SK-N-SH (cell line): ENCODE results near the gene NDUFAF8. TPM values are rescaled to one million over a fixed set of nuclear protein-coding genes. Genes with fewer than 3 reads are reported as not detected.

Experiments used
- CTCF ChIA-PET: fragments of 300-600, 350-600 bp; formaldehyde crosslinking; extraction: SDS; loops from one replicate; lab custom pipeline; 2021; lab: Yijun Ruan, JAX
- POLR2A ChIA-PET: fragments of 350-600 bp; sonication (Branson Sonifier 250); formaldehyde crosslinking; extraction: SDS; loops from one replicate; lab custom pipeline; 2020; ENCODE audit warnings: antibody characterized with exemption, inconsistent platforms; lab: Yijun Ruan, JAX
- DNase-seq: peaks from one replicate; pipeline ENCODE4 v3.0.0; 2012
- H2AFZ ChIP-seq: fragments of 200-600 bp; sonication (generic); 2 replicates; pipeline ENCODE4 v1.8.1; 2016; ENCODE audit warnings: antibody characterized with exemption, mild to moderate bottlenecking, low read depth
- H3F3A ChIP-seq: fragments of 200-600 bp; sonication (generic); replicated peaks from 2 replicates; pipeline ENCODE3; 2016; ENCODE audit warnings: antibody characterized with exemption, mild to moderate bottlenecking; ENCODE audit not compliant: insufficient read depth
- H3K27ac ChIP-seq, 2 experiments: fragments of 200-500 bp in 1 of 2; fragments of 200-600 bp in 1 of 2; sonication (Bioruptor generic) in 1 of 2; sonication (generic), shearing (Covaris generic) in 1 of 2; 2 replicates each; pipeline versions ENCODE4 v1.5.1 to v1.6.1; 2014 to 2016; ENCODE audit warnings: low read depth in 2 of 2, inconsistent platforms in 1 of 2, low read length in 1 of 2, mild to moderate bottlenecking in 1 of 2, mixed read lengths in 1 of 2
- H3K27me3 ChIP-seq: fragments of 200-600 bp; sonication (generic), shearing (Covaris generic); 2 replicates; pipeline ENCODE4 v1.6.1; 2016; ENCODE audit warnings: mixed run types; ENCODE audit not compliant: insufficient read depth
- H3K36me3 ChIP-seq, 2 experiments: fragments of 200-500 bp in 1 of 2; fragments of 200-600 bp in 1 of 2; sonication (Bioruptor generic) in 1 of 2; sonication (generic) in 1 of 2; replicated peaks in 1 of 2; 2 replicates each; pipeline versions ENCODE3 to v1.5.1; 2014 to 2016; ENCODE audit warnings: low read length in 1 of 2, mild to moderate bottlenecking in 1 of 2; ENCODE audit not compliant: insufficient read depth in 2 of 2, control insufficient read depth in 1 of 2
- H3K4me1 ChIP-seq, 2 experiments: fragments of 200-500 bp in 1 of 2; fragments of 200-600 bp in 1 of 2; sonication (Bioruptor generic) in 1 of 2; sonication (generic), shearing (Covaris generic) in 1 of 2; 2 replicates each; pipeline versions ENCODE4 v1.5.1 to v1.6.1; 2014 to 2016; ENCODE audit warnings: low read depth in 1 of 2, low read length in 1 of 2, mixed run types in 1 of 2; ENCODE audit not compliant: insufficient read depth in 2 of 2, control insufficient read depth in 1 of 2
- H3K4me2 ChIP-seq: fragments of 200-600 bp; sonication (generic), shearing (Covaris generic); 2 replicates; pipeline ENCODE4 v1.6.1; 2017; ENCODE audit warnings: mixed run types
- H3K4me3 ChIP-seq, 2 experiments: fragments of 200-500 bp in 1 of 2; fragments of 200-600 bp in 1 of 2; sonication (Bioruptor generic) in 1 of 2; sonication (generic), shearing (Covaris generic) in 1 of 2; 2 replicates each; pipeline versions ENCODE4 v1.5.1 to v1.8.1; 2014 to 2016; ENCODE audit warnings: low read depth in 2 of 2, inconsistent platforms in 1 of 2, low read length in 1 of 2, mild to moderate bottlenecking in 1 of 2, mixed read lengths in 1 of 2, moderate library complexity in 1 of 2
- H3K79me2 ChIP-seq: fragments of 200-600 bp; sonication (generic); 2 replicates; pipeline ENCODE4 v1.8.1; 2017; ENCODE audit warnings: mild to moderate bottlenecking; ENCODE audit not compliant: insufficient read depth
- H3K9ac ChIP-seq: fragments of 200-600 bp; sonication (generic); 2 replicates; pipeline ENCODE4 v1.6.1; 2017; ENCODE audit warnings: mixed run types
- H3K9me2 ChIP-seq: fragments of 200-600 bp; sonication (generic); 2 replicates; pipeline ENCODE4 v1.6.1; 2017; ENCODE audit warnings: mixed run types
- H3K9me3 ChIP-seq: fragments of 200-600 bp; sonication (generic); 2 replicates; pipeline ENCODE4 v1.6.1; 2017; ENCODE audit warnings: mixed run types, mild to moderate bottlenecking, moderate library complexity
- H4K20me1 ChIP-seq: fragments of 200-600 bp; sonication (generic); 2 replicates; pipeline ENCODE4 v1.6.1; 2017; ENCODE audit warnings: mild to moderate bottlenecking, mixed run types; ENCODE audit not compliant: insufficient read depth
- FOSL2 ChIP-seq: IDR thresholded peaks from 2 replicates; pipeline ENCODE4 v1.4.0; 2012; ENCODE audit warnings: low read depth, mild to moderate bottlenecking, moderate library complexity, borderline replicate concordance
- FOXJ3 ChIP-seq: sonication (generic); formaldehyde crosslinking; IDR thresholded peaks from 2 replicates; pipeline ENCODE4 v1.5.1; 2020; ENCODE audit warnings: mild to moderate bottlenecking, missing genetic modification reagents
- FOXM1 ChIP-seq: IDR thresholded peaks from 2 replicates; pipeline ENCODE4 v1.4.0; 2012; ENCODE audit warnings: low read depth, mild to moderate bottlenecking
- IRF3 ChIP-seq: fragments of 150-350 bp; IDR thresholded peaks from 2 replicates; pipeline ENCODE4 v1.6.1; 2016; ENCODE audit warnings: mild to moderate bottlenecking, low read depth, low read length
- JUND ChIP-seq: IDR thresholded peaks from 2 replicates; pipeline ENCODE4 v1.4.0; 2012
- NRF1 ChIP-seq: IDR thresholded peaks from 2 replicates; pipeline ENCODE4 v1.6.1; 2012; ENCODE audit warnings: low read depth, mild to moderate bottlenecking, low read length
- POLR2AphosphoS5 ChIP-seq: IDR thresholded peaks from 2 replicates; pipeline ENCODE4 v1.6.1; 2012; ENCODE audit warnings: low read depth, low read length
- RAD21 ChIP-seq: IDR thresholded peaks from 2 replicates; pipeline ENCODE4 v1.6.1; 2012; ENCODE audit warnings: mild to moderate bottlenecking, low read length
- TCF12 ChIP-seq: IDR thresholded peaks from 2 replicates; pipeline ENCODE4 v1.4.0; 2012
- whole genome bisulfite sequencing: methylation state at CpG from one replicate; pipeline ENCODE4 v1.1.6; 2017; ENCODE audit warnings: low lambda C conversion rate; 5-methylcytosine and 5-hydroxymethylcytosine counted together
- polyA plus RNA-seq, 3 experiments: library from polyadenylated mRNA; depleted of rRNA; stranded (reverse); fragments of >200 nt; gene quantifications; 2 replicates each; pipeline ENCODE4 v1.2.3, GENCODE V29; 2012
- TF ChIP-seq, protein P1 (sequence below): IDR thresholded peaks from 2 replicates; pipeline ENCODE4 v1.4.0; 2012; ENCODE audit warnings: low read depth, borderline replicate concordance
- TF ChIP-seq, protein P2 (sequence below): IDR thresholded peaks from 2 replicates; pipeline ENCODE4 v1.6.1; 2012; ENCODE audit warnings: mild to moderate bottlenecking, low read depth, low read length, moderate library complexity

The NDUFAF8 gene
- polyA plus RNA-seq, 1 of the 3 experiments (the other 2 are of a cell fraction) = 229 TPM

GRCh38 chr17:81290230-81290629 lies 51.1 kb downstream of the NDUFAF8 start:
- Histone ChIP-seq H3K4me2 (no peak overlapping the region), H3K27me3 (no peaks in the 10 kb centered on the region), H4K20me1 (peaks cover 55% of the 10 kb centered on the region), H3K36me3 (peaks cover 19 to 33% of the 10 kb centered on the region in 2 experiments), H3F3A (peaks cover 4% of the 10 kb centered on the region), H3K9ac (no peak overlapping the region), H3K4me1 (peaks cover 0 to 21% of the 10 kb centered on the region in 2 experiments; a peak in 1 of 4 replicates), H3K9me2 (no peaks in the 10 kb centered on the region), H3K79me2 (peaks cover 100% of the 10 kb centered on the region), H2AFZ (no peak overlapping the region), H3K4me3 (no peak overlapping the region), H3K27ac (no peak overlapping the region), H3K9me3 (no peaks in the 10 kb centered on the region)
- ChIA-PET CTCF (interaction anchor here (1.1 to 5.8 kb wide), 13 partner anchors 11 to 193 kb away, joined by 3 to 58 read pairs (median 24); no protein-coding TSS in a partner anchor), POLR2A (no interaction called here)
- DNase-seq = no peak
- WGBS = 97% methylated on average over 5 of the region's 5 CpGs
- TF ChIP-seq FOXJ3 (CRISPR knock-in tag) (no peak), FOSL2 (no peak), IRF3 (no peak), JUND (no peak), NRF1 (no peak), TCF12 (no peak), FOXM1 (no peak), POLR2AphosphoS5 (no peak), RAD21 (no peak)
- TF ChIP-seq, protein P1, sequence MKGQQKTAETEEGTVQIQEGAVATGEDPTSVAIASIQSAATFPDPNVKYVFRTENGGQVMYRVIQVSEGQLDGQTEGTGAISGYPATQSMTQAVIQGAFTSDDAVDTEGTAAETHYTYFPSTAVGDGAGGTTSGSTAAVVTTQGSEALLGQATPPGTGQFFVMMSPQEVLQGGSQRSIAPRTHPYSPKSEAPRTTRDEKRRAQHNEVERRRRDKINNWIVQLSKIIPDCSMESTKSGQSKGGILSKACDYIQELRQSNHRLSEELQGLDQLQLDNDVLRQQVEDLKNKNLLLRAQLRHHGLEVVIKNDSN = no peak
- TF ChIP-seq, protein P2, sequence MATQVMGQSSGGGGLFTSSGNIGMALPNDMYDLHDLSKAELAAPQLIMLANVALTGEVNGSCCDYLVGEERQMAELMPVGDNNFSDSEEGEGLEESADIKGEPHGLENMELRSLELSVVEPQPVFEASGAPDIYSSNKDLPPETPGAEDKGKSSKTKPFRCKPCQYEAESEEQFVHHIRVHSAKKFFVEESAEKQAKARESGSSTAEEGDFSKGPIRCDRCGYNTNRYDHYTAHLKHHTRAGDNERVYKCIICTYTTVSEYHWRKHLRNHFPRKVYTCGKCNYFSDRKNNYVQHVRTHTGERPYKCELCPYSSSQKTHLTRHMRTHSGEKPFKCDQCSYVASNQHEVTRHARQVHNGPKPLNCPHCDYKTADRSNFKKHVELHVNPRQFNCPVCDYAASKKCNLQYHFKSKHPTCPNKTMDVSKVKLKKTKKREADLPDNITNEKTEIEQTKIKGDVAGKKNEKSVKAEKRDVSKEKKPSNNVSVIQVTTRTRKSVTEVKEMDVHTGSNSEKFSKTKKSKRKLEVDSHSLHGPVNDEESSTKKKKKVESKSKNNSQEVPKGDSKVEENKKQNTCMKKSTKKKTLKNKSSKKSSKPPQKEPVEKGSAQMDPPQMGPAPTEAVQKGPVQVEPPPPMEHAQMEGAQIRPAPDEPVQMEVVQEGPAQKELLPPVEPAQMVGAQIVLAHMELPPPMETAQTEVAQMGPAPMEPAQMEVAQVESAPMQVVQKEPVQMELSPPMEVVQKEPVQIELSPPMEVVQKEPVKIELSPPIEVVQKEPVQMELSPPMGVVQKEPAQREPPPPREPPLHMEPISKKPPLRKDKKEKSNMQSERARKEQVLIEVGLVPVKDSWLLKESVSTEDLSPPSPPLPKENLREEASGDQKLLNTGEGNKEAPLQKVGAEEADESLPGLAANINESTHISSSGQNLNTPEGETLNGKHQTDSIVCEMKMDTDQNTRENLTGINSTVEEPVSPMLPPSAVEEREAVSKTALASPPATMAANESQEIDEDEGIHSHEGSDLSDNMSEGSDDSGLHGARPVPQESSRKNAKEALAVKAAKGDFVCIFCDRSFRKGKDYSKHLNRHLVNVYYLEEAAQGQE = no peak

Other genes starting within 250 kb of the NDUFAF8 start
- gene CHMP6, start 247.5 kb upstream of the NDUFAF8 start, polyA plus RNA-seq (2012; rRNA removed) = 44.1 and 44.3 TPM in 2 replicates
- gene BAIAP2, start 204.2 kb upstream of the NDUFAF8 start, polyA plus RNA-seq (2012; rRNA removed) = 15.5 and 19.8 TPM in 2 replicates
- not detected in 2 replicates for gene PVALEF, start 73.8 kb upstream of the NDUFAF8 start, polyA plus RNA-seq (2012; rRNA removed)
- 0.19 and 0.51 TPM in 2 replicates for gene AATK, start 73.1 kb upstream of the NDUFAF8 start, polyA plus RNA-seq (2012; rRNA removed)
- 26.5 and 34.8 TPM in 2 replicates for gene CEP131, start 16.4 kb upstream of the NDUFAF8 start, polyA plus RNA-seq (2012; rRNA removed)
- gene TEPSIN, start 263 bp upstream of the NDUFAF8 start, polyA plus RNA-seq (2012; rRNA removed) = 35.3 and 36.1 TPM in 2 replicates
- gene SLC38A10, start 56.0 kb downstream of the NDUFAF8 start, polyA plus RNA-seq (2012; rRNA removed) = 64.3 and 82.2 TPM in 2 replicates
- gene BAHCC1, start 156.1 kb downstream of the NDUFAF8 start, polyA plus RNA-seq (2012; rRNA removed) = 3.6 and 6.4 TPM in 2 replicates